ENCODE results near the gene SGIP1.
"Not testable (repeated sequence)": the region's sequence is repeated elsewhere in the genome, so short reads cannot be mapped to it uniquely, and the experiment has no call there.

The SGIP1 gene

DNA sequence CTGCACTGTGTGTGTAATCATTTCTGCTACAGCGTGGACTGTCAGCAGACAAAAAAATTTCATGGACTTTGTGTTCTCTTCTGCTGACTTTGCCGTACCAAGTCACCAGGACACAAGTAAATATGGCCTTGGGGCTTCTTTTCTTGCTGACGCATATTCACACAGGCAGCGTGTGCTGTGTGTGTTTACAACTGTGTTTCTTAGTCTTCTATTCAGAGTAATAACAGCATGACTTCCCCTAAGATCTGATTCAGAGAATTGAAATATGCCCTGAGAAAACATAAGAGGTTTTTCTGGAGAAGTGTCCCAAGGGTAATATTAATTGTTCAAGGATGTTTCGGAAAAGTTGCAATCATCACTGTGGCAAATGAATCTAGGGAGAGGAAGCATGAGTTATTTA, 171.2 kb downstream of the SGIP1 start:
- Mint-ChIP-seq H3K27ac (no peak overlapping the region), H3K27me3 (no peaks in the 10 kb centered on the region), H3K4me1 (no peaks in the 10 kb centered on the region), H3K4me3 (no peak overlapping the region), H3K36me3 (no peaks in the 10 kb centered on the region), H3K9me3 (no peaks in the 10 kb centered on the region)
- DNase-seq: no peak
- CTCF ChIA-PET: no interaction called here

- H3K27ac Mint-ChIP-seq: no peak overlapping the region
- H3K36me3 Mint-ChIP-seq: no peaks in the 10 kb centered on the region
- H3K4me1 Mint-ChIP-seq: no peaks in the 10 kb centered on the region
- H3K4me3 Mint-ChIP-seq: no peak overlapping the region
- H3K27me3 Mint-ChIP-seq: peaks cover 4% of the 10 kb centered on the region
- no peaks in the 10 kb centered on the region for H3K9me3 Mint-ChIP-seq
- DNase-seq: no peak
- CTCF ChIA-PET: no interaction called here
Observed at GRCh38 chr1:66711420-66711819, 177.5 kb downstream of the SGIP1 start.

GRCh38 chr1:66712839-66713238, 178.9 kb downstream of the SGIP1 start:
- CTCF ChIA-PET: no interaction called here
- Mint-ChIP-seq H3K27ac (no peak overlapping the region), H3K27me3 (peaks cover 4% of the 10 kb centered on the region), H3K4me3 (no peak overlapping the region), H3K4me1 (no peaks in the 10 kb centered on the region), H3K36me3 (no peaks in the 10 kb centered on the region), H3K9me3 (no peaks in the 10 kb centered on the region)
- DNase-seq: no peak

DNA sequence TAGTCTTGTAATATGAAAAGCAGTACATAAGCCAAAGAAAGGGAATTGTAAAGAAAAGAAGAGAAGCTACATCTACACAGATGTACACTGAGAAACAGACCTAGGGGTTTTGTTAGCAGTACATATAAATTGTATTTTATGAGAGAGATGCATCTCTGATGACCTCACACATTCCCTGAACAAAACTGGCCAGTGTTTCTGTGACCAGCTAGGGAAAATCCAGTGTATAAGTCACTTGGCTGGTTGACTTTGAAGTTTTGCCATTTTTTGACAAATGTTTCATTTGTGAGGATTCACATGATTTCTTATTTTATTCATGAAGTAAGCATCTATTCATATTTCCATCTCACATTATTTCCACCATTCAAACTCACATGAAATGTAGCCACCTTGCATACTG, 190.0 kb downstream of the SGIP1 start:
- DNase-seq: no peak
- no peaks in the 10 kb centered on the region for H3K36me3 Mint-ChIP-seq

DNA sequence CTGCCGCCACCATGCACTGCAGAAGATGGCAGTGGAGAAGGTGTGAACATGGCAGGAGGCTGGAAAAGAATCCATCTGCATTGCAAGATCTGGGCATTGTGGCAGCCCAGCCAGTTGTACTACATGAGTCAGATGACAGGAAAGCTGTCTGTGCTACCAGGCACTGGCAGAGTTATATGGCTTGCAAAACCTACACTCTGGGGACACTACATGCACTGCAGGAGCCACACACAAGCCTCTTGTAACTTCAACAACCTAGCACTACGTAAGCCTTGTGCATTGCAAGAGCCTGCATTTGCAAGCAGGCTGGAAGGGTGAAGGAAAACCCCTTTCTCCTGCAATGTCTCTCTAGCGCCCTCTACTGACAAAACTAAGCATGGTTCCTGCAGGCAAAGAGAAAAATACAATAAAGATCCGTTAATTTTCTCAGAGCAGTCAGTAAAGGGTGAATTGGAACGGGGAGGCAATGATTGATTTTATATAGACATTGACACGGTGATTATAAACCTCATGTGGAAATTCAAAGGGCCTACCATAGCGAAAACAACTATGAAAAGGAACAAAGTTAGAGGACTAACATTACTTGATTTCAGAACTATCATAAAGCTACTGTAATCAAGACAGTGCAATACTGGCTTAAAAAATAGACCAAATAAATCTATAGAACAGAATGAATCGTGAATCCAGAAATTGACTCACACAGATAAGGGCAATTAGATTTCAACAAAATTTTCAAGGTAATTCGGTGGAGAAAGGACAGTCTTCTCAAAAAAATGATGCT, 192.1 kb downstream of the SGIP1 start:
- CTCF ChIA-PET: interaction anchor here (0.5 to 2.4 kb wide), 18 partner anchors 10 to 1831 kb away, joined by 3 to 13 read pairs (median 4); partner anchors contain the start of genes DYNLT5 and SLC35D1
- H3K36me3 Mint-ChIP-seq: no peaks in the 10 kb centered on the region
- DNase-seq: peak; percentile 64
- H3K4me3 Mint-ChIP-seq: no peak overlapping the region
- H3K9me3 Mint-ChIP-seq: no peaks in the 10 kb centered on the region
- peaks cover 4% of the 10 kb centered on the region for H3K27me3 Mint-ChIP-seq
- H3K27ac Mint-ChIP-seq: no peak overlapping the region
- H3K4me1 Mint-ChIP-seq: peaks cover 15% of the 10 kb centered on the region

More for the DNA sequence above, 190.0 kb downstream of the SGIP1 start:
- CTCF ChIA-PET: no interaction called here
- peaks cover 4% of the 10 kb centered on the region for H3K27me3 Mint-ChIP-seq
- H3K4me3 Mint-ChIP-seq: no peak overlapping the region
- H3K27ac Mint-ChIP-seq: no peak overlapping the region
- H3K9me3 Mint-ChIP-seq: no peaks in the 10 kb centered on the region
- peaks cover 8% of the 10 kb centered on the region for H3K4me1 Mint-ChIP-seq

DNA sequence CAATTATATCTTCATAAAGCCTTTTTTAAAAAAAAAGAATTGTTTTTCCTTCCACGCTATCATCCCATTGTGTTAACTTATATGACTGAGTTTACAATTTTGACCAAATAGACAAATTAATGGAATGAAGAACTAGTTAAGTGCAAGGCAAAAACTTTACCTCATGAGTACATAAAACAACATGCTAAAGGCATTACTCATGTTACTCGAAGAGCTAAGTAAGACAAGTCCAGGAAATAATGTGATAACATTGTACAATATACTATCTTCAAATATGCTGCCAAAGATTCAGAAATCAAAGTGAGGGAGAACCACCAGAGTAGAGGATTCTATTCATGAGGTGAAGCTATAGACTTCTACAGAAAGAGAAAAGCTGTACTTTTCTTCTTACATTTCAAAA, 194.1 kb downstream of the SGIP1 start:
- no peaks in the 10 kb centered on the region for H3K27me3 Mint-ChIP-seq
- H3K36me3 Mint-ChIP-seq: no peaks in the 10 kb centered on the region
- CTCF ChIA-PET: interaction anchor here (0.7 to 2.4 kb wide), 2 partner anchors 11 kb away, joined by 3 to 13 read pairs; no protein-coding TSS in a partner anchor
- no peak overlapping the region for H3K4me3 Mint-ChIP-seq
- no peaks in the 10 kb centered on the region for H3K9me3 Mint-ChIP-seq
- no peak overlapping the region for H3K27ac Mint-ChIP-seq
- peaks cover 24% of the 10 kb centered on the region for H3K4me1 Mint-ChIP-seq
- no peak for DNase-seq

DNA sequence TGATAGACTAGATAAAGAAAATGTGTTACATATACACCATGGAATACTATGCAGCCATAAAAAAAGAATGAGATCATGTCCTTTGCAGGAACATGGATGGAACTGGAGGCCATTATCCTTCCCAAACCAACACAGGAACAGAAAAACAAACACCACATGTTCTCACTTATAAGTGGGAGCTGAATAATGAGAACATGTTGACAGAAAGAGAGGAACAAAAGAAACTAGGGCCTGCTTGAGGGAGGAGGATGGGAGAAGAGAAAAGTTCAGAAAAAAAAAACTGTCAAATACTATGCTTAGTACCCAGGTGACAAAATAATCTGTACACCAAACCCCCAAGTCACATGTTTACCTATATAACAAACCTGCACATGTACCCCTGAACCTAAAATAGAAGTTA, 194.8 kb downstream of the SGIP1 start:
- DNase-seq, H3K36me3 Mint-ChIP-seq, H3K27me3 Mint-ChIP-seq, H3K4me3 Mint-ChIP-seq, H3K9me3 Mint-ChIP-seq: not testable (repeated sequence)
- CTCF ChIA-PET: interaction anchor here (0.7 kb wide), 1 partner anchor 12 kb away, joined by 3 read pairs; no protein-coding TSS in a partner anchor
- Mint-ChIP-seq H3K27ac (peak overlapping the region; percentile 13), H3K4me1 (peaks cover 25% of the 10 kb centered on the region)

DNA sequence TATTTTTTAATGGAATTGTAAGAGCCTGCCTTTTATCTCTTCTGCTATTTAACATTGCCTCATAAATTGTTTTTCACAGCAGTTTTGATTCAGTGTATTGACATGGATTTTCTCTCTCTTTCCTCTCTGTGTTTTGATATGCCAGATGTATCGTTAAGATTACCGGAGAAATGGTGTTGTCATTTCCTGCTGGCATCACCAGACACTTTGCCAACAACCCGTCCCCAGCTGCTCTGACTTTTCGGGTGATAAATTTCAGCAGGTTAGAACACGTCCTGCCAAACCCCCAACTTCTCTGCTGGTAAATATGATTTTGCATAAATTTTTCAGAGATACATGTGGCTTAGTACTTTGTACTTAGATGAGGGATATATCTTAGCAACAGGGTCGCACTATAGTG, 195.2 kb downstream of the SGIP1 start:
- Mint-ChIP-seq H3K4me1 (peaks cover 25% of the 10 kb centered on the region), H3K9me3 (no peaks in the 10 kb centered on the region), H3K4me3 (no peak overlapping the region), H3K36me3 (no peaks in the 10 kb centered on the region), H3K27ac (peak overlapping the region; percentile 13), H3K27me3 (no peaks in the 10 kb centered on the region)
- peak; percentile 47 for DNase-seq
- CTCF ChIA-PET: interaction anchor here (1.4 kb wide), 1 partner anchor 36 kb away, joined by 4 read pairs; no protein-coding TSS in a partner anchor

DNA sequence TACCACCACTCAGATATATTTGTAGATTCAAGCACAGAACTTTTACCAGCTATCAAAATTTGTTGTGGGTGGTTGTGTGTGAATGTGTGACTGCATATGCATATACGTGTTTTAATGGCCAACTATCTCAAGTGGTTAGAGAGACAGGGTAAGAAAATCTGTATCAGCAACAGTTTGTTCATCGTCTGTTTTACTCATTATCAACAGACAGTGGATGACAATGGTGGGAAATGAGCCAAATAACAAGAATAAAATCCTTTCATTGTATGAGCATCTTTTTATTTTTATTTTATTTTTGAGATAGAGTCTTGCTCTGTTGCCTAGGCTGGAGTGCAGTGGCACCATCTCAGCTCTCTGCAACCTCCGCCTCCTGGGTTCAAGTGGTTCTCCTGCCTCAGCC, 195.6 kb downstream of the SGIP1 start:
- no peak for DNase-seq
- H3K27me3 Mint-ChIP-seq: no peaks in the 10 kb centered on the region
- H3K4me3 Mint-ChIP-seq: no peak overlapping the region
- H3K36me3 Mint-ChIP-seq: no peaks in the 10 kb centered on the region
- H3K9me3 Mint-ChIP-seq: no peaks in the 10 kb centered on the region
- H3K27ac Mint-ChIP-seq: no peak overlapping the region
- CTCF ChIA-PET: interaction anchor here (1.4 kb wide), 1 partner anchor 36 kb away, joined by 4 read pairs; no protein-coding TSS in a partner anchor
- H3K4me1 Mint-ChIP-seq: peaks cover 25% of the 10 kb centered on the region

DNA sequence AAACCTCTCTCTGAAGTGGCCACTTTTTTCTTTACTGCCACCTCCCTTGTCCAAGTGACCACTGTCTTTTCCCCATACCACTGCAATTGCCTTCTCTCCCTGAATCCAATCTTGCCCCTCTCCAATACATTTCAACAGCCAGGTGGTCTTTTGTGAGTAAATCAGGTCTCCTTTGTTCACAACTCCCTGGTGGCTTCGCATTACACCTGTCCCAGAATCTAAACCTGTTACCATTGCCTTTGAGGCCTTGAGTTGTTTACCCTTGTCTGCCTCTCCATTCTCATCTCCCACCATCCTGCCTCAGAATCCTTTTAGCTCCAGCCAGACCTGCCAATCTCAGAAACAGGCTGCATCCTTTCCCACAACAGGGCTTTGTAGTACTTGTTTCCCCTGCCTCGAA, 196.5 kb downstream of the SGIP1 start:
- no peak for DNase-seq
- Mint-ChIP-seq H3K9me3 (no peaks in the 10 kb centered on the region), H3K27me3 (no peaks in the 10 kb centered on the region), H3K4me1 (peaks cover 25% of the 10 kb centered on the region), H3K4me3 (no peak overlapping the region), H3K27ac (no peak overlapping the region), H3K36me3 (no peaks in the 10 kb centered on the region)
- CTCF ChIA-PET: interaction anchor here (0.5 to 1.4 kb wide), 2 partner anchors 12 to 35 kb away, joined by 4 read pairs; no protein-coding TSS in a partner anchor

DNA sequence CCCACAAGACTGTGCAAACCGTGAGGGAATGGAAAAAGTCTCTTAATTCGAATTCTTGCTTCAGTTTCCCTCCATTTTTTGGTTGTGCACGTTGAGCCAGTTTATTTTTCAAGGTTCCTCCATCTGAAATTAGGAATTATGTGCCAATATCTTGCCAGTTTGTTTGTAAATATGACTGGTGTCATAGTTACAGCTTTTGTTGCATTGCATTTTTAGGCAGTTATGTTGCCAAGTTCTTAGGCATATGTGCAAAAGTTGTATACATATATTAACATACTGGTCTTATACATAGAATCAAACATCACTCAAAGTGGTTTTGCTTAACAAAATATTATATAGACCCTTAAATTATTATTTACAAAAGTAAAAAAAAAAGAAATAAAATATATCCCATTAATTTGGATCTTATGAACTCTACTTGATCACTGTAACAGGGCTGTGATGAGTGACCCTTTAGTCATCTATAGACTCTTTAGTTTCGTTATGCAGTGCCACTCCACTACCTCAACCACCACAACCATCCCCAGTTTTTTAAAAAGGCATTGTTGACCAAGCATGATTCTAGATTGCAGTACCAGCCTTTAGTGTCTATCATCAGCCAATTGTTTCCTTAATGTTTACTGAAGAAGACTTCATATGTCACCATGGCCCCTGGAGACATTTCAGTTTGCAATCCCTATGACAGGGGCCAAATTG, 197.4 kb downstream of the SGIP1 start:
- H3K27me3 Mint-ChIP-seq: no peaks in the 10 kb centered on the region
- CTCF ChIA-PET: interaction anchor here (1.6 to 1.7 kb wide), 2 partner anchors 34 to 285 kb away, joined by 6 to 7 read pairs; no protein-coding TSS in a partner anchor

DNA sequence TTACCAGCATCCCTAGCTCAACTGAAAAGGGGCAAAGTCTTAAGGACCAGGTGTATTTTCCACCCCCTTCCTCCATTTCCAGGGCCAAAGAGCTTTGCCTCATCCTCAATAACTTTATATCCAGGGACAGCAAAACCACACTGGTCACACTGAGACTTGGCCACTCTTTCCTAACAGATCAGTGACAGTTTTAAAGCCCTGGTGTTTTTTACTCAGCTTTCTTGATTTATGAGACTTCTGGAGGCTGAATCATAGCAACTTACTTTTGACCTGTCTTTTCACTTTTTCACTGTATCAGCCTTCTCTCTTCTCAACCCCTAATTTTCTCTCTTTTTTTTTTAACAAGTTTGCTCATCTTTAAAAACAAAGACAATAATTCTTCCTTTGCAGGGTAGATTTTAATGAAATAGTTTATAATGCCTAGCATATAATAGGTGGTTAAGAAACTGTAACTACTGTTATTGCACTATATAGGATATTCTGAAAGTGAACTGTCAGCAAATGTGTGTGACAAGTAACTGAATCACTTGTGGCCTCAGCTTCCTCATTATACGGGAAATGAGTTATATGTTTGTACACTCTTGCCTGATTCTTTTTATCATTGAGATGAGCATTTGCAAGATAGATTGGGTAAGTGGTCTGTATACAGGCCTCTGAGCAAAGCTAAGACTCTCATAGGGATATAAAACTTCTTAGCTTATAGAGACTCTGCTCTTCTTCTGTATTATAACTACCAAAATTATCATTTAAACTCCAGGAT, 198.6 kb downstream of the SGIP1 start:
- no peaks in the 10 kb centered on the region for H3K36me3 Mint-ChIP-seq
- no peaks in the 10 kb centered on the region for H3K27me3 Mint-ChIP-seq
- DNase-seq: no peak
- no peak overlapping the region for H3K27ac Mint-ChIP-seq
- H3K4me3 Mint-ChIP-seq: no peak overlapping the region
- CTCF ChIA-PET: interaction anchor here (0.7 to 1.7 kb wide), 4 partner anchors 9 to 286 kb away, joined by 3 to 7 read pairs (median 5); no protein-coding TSS in a partner anchor
- H3K9me3 Mint-ChIP-seq: no peaks in the 10 kb centered on the region
- H3K4me1 Mint-ChIP-seq: peaks cover 23% of the 10 kb centered on the region

More for the DNA sequence above, 197.4 kb downstream of the SGIP1 start:
- no peak overlapping the region for H3K4me3 Mint-ChIP-seq
- no peaks in the 10 kb centered on the region for H3K9me3 Mint-ChIP-seq
- H3K4me1 Mint-ChIP-seq: peaks cover 23% of the 10 kb centered on the region
- no peak overlapping the region for H3K27ac Mint-ChIP-seq
- no peak for DNase-seq
- H3K36me3 Mint-ChIP-seq: no peaks in the 10 kb centered on the region

GRCh38 chr1:66733348-66734017, 199.5 kb downstream of the SGIP1 start:
- CTCF ChIA-PET: interaction anchor here (1.5 to 1.6 kb wide), 2 partner anchors 8 to 287 kb away, joined by 4 to 6 read pairs; no protein-coding TSS in a partner anchor

More at GRCh38 chr1:66733348-66734017, 199.5 kb downstream of the SGIP1 start:
- Mint-ChIP-seq H3K4me1 (peaks cover 23% of the 10 kb centered on the region), H3K27me3 (no peaks in the 10 kb centered on the region), H3K27ac (no peak overlapping the region), H3K36me3 (no peaks in the 10 kb centered on the region), H3K9me3 (no peaks in the 10 kb centered on the region), H3K4me3 (no peak overlapping the region)
- no peak for DNase-seq

Measured in activated naive CD4-positive, alpha-beta T cell treated with anti-CD3 and anti-CD28 coated beads, Interleukin-2, amount 10 ng/mL, durations not matched to agents 7 days and 5 days (primary cell).